COLO668 (cell line): Measurements from ENCODE around the gene PTBP1.
"Not testable (repeated sequence)": the region's sequence is repeated elsewhere in the genome, so short reads cannot be mapped to it uniquely, and the experiment has no call there.

ENCODE experiments used
- DNase-seq: peaks from one replicate; lab custom pipeline; 2025; ENCODE audit not compliant: unreplicated experiment; lab: John Stamatoyannopoulos, UW

PTBP1 gene

DNA sequence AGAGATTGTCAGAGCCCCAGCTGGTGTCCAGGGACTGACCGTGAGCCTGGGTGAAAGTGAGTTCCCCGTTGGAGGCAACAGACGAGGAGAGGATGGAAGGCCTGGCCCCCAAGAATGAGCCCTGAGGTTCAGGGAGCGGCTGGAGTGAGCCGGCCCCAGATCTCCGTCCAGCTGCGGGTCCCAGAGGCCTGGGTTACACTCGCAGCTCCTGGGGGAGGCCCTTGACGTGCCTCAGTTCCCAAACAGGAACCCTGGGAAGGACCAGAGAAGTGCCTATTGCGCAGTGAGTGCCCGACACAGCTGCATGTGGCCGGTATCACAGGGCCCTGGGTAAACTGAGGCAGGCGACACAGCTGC lies 53.7 kb downstream of the PTBP1 start:
- no peak for DNase-seq

DNA sequence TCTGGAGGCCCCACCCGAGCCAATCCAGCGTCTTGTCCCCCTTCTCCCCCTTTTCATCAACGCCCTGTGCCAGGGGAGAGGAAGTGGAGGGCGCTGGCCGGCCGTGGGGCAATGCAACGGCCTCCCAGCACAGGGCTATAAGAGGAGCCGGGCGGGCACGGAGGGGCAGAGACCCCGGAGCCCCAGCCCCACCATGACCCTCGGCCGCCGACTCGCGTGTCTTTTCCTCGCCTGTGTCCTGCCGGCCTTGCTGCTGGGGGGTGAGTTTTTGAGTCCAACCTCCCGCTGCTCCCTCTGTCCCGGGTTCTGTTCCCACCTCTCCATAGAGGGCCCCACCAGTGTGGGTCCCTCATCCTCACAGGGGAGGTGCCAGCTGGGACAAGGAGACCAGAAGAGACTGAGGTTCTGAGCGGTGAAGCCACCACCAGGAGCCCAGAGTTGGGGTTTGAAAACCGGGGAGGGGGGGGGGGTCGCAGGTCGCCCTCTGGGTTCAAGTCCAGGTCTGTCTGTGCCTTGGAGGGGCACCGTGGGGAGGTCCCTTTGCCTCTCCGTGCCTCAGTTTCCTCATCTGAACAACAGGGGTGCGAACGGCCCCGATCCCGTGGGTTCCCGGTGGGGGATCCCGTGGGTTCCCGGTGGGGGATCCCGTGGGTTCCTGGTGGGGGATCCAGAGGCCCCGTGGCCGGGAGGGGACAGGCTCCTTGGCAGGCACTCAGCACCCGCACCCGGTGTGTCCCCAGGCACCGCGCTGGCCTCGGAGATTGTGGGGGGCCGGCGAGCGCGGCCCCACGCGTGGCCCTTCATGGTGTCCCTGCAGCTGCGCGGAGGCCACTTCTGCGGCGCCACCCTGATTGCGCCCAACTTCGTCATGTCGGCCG lies 55.1 kb downstream of the PTBP1 start, which contains the start of gene ELANE:
Gene ELANE, plus strand, starts transcription at position 168 of the 878 bp plus-strand sequence. Its CDS starts 26 bp downstream, at position 194.
- DNase-seq = no peak

DNA sequence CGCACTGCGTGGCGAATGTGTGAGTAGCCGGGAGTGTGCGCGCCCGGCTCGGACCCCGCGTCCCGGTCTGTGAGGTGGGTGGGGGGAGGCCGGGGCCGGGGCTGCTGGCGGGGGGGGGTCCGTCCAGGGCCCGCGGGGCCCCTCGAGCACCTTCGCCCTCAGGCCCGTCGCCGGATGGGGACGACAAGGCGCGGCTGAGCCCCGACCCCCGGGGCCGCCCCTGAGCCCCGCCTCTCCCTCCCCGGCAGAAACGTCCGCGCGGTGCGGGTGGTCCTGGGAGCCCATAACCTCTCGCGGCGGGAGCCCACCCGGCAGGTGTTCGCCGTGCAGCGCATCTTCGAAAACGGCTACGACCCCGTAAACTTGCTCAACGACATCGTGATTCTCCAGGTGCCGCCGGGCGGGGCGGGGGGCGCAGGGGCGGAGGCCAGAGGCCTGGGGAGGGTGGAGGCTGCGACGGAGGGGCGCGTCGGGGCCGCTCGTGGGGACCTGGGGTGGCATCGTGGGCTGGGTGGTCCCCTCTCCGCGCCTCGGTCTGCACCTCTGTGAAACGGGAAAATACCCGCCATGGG lies 55.8 kb downstream of the PTBP1 start:
- DNase-seq = no peak

DNA sequence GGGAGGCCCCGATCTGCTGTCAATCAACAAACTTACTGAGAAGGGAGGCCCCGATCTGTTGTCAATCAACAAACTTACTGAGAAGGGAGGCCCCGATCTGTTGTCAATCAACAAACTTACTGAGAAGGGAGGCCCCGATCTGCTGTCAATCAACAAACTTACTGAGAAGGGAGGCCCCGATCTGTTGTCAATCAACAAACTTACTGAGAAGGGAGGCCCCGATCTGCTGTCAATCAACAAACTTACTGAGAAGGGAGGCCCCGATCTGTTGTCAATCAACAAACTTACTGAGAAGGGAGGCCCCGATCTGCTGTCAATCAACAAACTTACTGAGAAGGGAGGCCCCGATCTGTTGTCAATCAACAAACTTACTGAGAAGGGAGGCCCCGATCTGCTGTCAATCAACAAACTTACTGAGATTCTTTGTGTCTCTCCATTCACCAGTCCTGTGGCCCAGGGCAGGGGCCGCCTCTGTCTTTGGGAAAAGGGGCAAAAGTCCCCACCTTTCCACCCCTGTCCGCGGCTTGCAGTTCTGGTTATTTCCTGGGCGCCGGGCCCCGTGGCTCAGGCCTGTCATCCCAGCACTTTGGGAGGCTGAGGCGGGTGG lies 56.5 kb downstream of the PTBP1 start:
- not testable (repeated sequence) for DNase-seq

DNA sequence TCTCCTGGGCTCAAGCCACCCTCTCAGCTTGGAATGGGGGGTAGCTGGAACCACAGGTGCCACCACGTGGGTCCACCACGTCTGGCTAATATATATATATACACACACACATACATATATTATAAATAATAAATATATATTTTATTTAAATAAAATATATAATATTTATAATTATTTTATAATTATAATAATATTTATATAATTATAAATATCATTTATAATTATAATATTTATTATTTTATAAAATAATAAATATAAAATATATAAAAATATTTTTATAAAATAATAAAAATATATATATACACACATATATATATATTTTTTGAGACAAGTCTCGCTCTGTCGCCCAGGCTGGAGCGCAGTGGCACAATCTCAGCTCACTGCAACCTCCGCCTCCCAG lies 57.3 kb downstream of the PTBP1 start:
- no peak for DNase-seq

DNA sequence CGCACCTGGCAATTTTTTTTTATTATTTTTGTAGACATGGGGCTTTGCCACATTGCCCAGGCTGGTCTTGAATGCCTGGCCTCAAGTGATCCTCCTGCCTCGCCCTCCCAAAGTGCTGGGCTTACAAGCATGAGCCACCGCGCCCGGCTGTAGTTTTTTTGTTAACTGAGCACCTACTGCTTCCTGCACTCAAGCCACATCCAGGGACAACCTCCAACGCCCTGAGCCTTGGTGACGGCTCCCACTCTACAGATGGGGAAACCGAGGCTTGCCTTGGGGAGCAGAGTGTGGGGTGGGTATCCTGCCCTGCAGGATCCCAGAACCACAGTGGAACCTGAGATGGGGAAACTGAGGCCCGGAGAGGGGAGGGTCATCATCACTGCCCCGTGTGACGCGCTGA lies 57.9 kb downstream of the PTBP1 start:
- DNase-seq = no peak

DNA sequence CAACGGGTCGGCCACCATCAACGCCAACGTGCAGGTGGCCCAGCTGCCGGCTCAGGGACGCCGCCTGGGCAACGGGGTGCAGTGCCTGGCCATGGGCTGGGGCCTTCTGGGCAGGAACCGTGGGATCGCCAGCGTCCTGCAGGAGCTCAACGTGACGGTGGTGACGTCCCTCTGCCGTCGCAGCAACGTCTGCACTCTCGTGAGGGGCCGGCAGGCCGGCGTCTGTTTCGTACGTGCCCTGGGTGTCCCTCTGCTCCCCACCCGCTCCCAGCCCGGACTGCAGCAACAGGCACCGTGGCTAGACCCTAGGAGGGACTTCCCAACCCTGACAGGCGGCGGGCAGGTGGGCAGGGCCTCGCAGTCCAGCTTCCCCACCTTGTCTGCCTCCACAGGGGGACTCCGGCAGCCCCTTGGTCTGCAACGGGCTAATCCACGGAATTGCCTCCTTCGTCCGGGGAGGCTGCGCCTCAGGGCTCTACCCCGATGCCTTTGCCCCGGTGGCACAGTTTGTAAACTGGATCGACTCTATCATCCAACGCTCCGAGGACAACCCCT lies 58.4 kb downstream of the PTBP1 start:
- DNase-seq = no peak

DNA sequence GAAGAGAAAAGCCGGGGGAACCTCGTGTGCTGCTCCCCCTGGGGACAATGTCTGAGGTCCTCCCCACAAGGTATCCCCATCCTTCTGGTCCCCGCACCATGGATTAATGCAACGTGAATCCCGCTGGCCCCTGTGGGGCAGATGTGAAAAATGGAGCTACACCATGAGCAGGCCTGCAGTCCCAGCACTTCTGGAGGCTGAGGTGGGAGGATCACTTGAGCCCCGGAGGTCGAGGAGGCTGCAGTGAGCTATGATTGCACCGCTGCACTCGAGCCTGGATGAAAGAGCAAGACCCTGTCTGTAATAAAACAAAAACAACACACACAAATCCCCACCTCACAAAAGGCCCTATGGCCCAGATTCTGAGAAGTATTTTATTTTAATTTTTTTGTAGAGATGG lies 61.0 kb downstream of the PTBP1 start:
- DNase-seq = no peak

DNA sequence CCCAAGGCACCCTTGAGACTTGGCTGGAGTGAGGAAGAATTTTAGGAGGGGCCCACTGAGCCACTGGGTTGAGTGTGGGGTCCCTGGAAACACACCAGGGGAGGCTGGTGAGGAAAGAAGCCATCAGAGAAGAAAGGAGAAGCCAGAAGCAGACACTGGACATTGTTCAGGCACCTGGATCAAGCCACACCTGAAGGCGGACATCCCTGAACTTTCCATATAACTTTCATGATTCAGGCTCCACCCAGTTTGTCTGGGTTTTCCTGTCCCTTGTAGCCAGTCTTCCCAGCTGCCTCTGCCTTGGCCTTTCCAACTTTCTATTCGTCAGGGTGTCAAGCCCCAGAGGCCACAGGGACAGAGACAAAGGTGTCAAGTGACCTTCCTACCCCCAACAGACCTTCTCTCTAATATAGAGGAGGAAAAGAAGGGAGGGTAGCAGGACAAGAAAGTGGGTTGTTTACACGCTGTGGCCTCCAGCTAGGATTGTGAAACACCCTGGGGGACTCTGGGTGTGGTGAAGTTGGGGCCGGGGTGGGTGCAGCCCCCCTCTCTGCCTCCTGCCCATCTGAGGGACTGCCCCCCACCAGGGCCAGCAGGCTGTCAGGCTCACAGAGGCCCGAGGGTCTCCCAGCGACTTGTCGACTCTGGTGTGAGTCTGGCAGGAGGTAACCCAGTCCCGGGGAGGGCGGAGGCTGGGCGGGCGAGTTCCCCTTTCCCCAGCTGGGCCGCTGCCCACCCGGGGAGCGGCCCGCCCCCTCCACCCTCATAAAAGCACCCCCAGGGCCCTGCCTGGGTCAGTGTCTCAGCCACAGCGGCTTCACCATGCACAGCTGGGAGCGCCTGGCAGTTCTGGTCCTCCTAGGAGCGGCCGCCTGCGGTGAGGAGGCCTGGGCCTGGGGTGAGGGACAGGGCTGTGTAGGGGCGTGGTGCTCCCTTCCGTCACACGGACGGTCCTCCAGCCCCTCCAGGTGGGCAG lies 61.9 kb downstream of the PTBP1 start, which contains the start of gene CFD:
Gene CFD, plus strand, starts transcription at position 797 of the 976 bp plus-strand sequence. Its CDS starts 26 bp downstream, at position 823.
- no peak for DNase-seq

DNA sequence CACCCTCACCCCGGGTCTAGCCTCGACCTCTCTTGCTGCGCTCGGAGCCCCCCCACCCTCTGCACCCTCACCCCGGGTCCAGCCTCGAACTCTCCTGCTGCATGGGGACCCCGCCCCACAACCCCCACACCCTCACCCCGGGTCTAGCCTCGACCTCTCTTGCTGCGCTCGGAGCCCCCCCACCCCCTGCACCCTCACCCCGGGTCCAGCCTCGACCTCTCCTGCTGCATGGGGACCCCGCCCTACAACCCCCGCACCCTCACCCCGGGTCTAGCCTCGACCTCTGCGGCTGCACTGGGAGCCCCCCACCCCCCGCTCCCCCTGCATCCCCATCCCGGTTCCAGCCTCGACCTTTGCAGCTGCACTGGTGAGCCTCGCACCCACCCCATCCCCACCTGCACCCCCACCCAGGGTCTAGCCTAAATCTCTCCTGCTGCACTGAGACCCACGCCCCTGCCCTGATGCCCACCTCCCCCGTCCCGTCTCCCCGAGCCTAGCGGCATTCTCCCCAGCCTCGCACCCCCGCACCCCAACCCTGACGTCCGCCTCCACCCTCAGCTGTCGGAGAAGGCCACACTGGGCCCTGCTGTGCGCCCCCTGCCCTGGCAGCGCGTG lies 64.0 kb downstream of the PTBP1 start:
- no peak for DNase-seq
